GM21619 (cell line): ENCODE results near the gene ACACA.

Source experiments
- ATAC-seq: cut with Tn5 transposase; IDR thresholded peaks from one replicate; pipeline ENCODE4 v1.9.1; 2021; ENCODE audit not compliant: unreplicated experiment

The ACACA gene

DNA sequence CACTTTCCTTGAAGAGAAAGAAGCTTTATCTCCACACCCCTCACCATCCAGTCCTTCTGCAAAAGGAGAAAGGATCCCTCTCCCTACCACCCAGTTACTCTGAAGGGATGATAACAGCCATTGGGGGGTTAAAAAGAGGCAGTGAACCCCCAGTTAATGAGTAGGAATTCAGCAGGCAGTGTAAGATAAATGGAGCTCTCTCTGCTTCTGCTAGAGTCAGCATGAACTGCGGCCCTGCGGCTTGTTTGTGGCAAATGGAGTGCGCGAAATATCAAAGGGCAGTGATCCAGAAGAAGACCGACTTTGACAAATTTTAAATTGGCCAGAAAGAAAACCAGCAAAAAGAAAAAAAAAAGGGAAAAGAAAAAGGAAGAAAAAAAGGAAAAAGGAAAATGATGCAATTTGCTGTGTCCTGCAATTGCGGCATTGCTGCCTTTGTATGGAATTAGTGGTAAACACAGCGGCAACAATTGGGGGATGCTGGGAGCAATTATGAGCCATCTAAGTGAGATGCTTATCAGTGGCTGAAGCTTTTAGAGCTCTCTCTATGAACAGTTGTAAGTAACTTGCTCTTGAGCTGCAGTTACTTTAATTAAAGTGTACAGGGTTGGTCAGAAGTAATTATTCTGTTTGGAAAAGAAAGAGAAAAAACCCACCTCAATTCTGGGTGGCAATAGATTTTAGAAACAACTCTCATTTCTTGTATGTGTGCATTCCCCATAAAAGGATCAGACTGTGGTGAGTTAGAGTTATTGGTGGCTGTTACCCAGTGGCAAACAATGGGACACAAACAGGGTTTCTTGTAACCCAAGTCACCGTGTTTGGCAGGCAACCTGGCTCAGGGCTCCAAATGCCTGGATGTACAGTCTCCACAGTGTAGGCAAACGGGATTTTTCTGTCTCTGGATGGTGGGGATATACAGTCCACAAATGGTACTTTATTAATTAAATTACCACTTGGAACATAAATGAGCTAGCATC, 296.6 kb downstream of the ACACA start:
- ATAC-seq = no peak

DNA sequence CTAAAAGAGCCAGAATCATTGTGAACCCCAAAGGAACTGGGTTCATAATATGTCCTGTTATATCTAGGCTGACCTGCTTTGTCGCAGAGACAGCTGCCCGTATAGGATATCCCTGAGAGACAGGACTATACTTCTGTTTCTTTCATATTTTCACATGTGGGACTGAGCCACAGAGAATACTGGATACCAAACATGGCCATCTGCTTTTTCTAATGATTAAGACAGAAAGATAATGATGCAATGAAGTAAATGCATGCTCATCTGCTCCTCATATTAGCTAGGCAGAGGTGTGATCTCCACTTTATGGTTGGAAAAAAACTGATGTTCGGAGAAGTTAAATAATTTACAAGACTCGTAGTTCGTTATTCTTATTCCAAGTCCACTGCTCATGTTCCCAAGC, 297.5 kb downstream of the ACACA start:
- ATAC-seq = no peak

DNA sequence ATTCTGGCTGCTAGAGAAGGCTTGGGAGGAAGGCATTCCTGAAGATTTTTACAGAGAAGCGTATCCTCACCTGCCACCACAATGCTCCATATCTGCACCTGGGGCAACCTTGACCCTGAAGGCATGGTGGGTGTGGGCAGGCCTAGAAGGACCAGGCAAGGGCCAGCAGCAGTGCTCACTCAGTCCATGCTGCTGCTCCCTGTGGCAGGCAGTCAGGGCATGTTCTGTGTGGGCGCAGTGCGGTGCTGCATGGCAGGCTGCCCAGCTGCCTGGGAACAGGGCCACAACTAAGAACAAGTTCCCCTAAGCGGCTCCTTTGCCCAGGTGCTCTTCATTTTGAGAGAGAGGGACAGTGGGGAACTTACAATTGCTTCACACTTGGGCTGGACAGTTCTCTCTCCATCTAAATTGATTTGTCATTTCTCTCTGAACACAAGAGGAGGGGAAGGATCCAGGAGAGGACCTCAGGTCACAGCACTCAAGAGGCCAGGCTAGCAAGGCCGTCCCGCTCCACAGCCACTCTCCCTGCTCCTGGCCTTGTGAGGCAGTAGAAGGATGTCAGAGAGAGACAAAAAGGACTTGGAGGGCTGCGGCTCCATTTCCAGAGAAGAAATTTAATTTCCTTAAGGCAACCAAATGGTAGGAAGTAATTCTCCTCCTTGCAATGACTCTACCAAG, 299.1 kb downstream of the ACACA start:
- ATAC-seq = no peak

- no peak for ATAC-seq
Observed at GRCh38 chr17:37106049-37106448, 300.6 kb downstream of the ACACA start.

DNA sequence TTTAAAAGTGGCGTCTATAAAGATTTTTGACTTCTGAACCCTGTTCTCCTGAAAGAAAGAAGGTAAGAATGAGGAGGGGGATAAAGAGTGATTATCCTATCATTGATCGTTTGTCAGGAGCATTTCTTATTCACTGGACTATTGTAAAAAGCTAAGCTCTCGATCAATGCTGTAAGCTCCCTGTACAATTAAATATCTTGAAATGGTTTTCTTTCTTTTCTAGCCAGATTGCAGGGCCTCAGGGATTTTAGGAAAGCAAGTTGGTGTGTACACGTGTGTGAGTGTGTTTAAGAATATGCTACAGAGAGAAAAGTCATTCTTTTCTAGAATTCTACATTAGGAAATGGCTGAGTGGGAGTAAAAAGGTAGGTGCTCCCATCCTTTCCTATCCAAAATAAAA, 303.4 kb downstream of the ACACA start:
- ATAC-seq = no peak

- no peak for ATAC-seq
Observed at GRCh38 chr17:37101306-37101705, 305.3 kb downstream of the ACACA start.

GRCh38 chr17:37100231-37100630, 306.4 kb downstream of the ACACA start:
- no peak for ATAC-seq

DNA sequence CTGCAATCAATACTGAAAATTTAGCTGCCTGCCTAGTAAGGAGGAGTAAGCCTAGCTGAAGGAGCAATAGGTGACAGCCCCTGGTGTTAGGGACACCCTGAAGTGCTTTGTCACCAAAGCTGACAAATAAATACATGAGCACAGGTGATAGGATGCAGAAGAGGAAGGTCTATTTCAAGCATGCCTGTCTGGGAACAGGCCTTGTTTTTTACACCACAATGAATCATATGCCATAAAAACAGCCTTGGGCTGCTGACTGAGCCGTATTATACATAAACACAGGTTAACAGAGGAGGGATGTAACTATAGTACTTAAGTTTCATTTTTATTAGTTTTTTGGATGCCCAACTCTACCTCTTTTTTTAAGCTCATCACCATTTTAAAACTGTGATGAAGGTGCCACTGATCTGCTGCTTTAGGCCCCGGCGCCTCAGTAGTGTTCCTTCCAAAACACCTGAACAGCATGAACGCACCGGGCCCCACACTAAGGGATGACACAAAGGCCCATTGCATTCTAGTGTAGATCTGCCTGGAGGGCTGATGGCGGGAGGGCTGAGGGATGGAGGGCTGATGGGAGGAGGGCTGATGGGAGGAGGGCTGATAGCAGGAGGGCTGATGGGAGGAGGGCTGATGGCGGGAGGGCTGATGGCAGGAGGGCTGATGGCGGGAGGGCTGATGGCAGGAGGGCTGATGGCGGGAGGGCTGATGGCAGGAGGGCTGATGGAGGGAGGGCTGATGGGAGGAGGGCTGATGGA, 307.5 kb downstream of the ACACA start:
- no peak for ATAC-seq

DNA sequence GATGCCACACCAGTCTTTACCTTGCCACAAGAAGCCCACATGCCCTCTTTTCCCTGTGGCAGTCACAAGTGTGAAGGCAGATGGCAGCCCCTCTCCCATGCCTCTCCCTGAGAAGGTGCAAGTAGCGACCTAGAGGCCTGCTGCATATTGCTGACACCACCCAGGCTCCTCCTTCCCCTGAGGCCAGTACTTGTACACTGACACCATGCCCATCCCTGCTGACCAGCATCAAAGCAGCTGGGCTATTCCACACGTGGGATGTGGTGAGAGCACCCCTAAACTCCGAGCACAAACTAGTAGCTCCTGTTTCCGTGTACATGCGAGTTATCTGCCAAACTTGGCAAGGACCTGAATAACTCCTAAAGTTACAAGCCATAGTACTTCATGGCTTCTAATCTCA, 308.5 kb downstream of the ACACA start:
- ATAC-seq = no peak

GRCh38 chr17:37097154-37097553, 309.5 kb downstream of the ACACA start:
- no peak for ATAC-seq

DNA sequence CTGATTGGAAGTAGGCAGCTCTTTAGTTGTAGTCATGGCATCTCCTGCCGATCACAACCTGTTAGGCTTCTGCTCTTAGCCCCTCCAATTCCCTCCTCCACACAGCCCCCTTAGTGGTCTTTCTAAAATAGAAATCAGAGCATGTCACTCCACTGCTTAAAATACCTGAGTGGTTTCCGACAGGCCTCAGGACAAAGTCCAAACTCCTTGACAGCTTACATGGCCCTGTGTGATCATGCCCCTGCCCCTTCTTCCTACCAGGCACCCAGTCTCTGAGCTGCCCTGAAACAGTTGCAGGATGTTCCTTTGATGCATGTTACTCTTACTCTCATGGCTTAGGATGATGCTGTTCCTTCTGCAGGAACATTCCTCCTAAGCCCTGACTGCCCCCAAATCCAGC, 310.6 kb downstream of the ACACA start:
- ATAC-seq = no peak

DNA sequence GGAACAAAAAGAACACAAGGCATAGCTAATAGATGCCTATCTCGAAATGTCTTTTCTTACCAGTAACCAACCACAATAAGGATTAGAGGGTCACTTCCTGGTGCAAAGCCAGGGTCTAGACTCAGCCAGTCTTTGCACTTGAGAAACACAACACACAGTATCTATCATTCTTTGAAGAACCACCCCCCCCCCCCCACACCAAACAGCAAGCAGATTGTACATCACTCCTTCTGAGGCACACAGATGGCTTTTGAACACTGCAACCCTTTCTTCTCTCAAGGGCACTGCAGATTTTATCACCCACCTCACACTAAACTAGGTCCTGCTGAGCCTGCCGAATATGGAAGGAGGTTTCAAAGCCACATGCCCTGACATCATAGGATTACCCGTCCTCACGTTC, 312.2 kb downstream of the ACACA start:
- ATAC-seq = no peak

- ATAC-seq = no peak
Observed at GRCh38 chr17:37092701-37093100, 313.9 kb downstream of the ACACA start.

DNA sequence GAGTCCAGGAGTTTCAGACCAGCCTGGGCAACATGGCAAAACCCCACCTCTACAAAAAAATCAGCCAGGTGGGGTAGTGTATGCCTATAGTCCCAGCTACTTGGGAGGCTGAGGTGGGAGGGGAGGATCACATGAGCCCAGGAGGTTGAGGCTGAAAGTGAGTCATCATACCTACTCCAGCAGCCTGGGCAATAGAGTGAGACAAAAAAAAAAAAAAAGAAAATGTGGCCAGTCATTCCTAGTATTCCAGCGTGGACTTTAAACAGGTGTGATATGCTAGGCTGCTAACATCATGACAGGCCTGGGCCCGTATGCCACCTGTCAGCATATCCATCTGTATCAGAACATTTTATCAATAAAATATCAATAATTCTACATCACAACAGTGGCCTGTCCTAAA, 314.6 kb downstream of the ACACA start:
- ATAC-seq = no peak

- ATAC-seq = no peak
Observed at GRCh38 chr17:37090941-37091340, 315.7 kb downstream of the ACACA start.

DNA sequence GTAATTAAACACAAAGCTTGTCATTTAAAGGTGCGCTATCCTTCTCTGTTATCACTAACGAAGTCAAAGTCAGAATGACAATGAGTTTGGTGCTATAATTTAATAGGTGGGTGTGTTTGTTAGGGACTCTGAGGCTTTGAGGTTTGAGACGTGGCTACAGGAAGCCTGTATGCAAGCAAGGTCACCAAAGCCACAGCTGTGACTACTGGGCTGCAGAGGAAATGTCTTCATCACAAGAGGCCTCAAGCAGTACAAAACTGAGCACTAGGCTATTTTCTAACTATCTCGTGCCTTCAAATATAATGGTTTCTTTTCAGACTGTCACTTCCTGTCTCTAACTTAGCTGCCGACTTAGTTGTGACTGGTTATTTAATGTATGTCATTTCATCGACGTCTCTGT, 316.7 kb downstream of the ACACA start:
- peak; percentile 63 for ATAC-seq

DNA sequence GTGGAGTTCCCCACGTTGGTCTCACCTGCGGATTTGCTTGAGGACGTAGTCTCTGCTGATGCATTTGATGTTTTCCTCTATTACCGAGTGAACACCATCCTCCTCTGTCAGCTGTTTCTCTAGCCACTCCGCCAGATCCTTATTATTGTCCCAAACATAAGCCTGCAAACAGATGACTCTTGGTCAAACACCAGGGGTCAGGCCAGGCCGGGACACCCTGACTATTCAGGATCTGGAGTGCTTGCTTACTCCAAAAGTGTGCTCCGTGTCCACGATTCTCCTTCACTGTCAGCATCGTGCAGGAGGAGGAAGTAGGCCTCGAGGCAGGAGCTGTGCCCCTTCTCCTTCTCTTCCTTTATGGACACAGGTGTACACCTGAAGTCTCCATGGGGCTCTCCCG, 317.7 kb downstream of the ACACA start:
- ATAC-seq = no peak

GRCh38 chr17:37088459-37088858, 318.2 kb downstream of the ACACA start:
- no peak for ATAC-seq

- no peak for ATAC-seq
Observed at GRCh38 chr17:37087683-37088082, 319.0 kb downstream of the ACACA start.

- ATAC-seq = no peak
Observed at GRCh38 chr17:37086948-37087347, 319.7 kb downstream of the ACACA start.

DNA sequence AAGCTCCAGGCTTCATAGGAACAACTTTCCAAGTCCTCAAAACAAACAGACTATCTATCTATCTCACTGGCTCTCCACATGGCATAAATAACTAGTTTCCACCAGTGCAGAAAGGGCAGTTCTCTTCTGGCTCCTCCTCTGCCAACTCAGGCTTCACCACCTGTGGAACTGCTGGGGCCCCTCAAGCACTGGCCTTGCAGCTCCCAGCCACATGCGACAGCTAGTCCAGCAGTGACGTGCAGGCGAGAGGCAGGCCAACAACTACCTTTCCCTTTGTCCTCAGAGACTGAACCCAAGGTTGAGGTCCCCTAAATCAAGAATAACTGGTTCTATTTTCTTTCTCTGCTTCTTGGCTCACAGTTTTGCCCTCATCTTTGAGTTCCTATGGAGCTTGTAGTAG, 320.3 kb downstream of the ACACA start:
- no peak for ATAC-seq

DNA sequence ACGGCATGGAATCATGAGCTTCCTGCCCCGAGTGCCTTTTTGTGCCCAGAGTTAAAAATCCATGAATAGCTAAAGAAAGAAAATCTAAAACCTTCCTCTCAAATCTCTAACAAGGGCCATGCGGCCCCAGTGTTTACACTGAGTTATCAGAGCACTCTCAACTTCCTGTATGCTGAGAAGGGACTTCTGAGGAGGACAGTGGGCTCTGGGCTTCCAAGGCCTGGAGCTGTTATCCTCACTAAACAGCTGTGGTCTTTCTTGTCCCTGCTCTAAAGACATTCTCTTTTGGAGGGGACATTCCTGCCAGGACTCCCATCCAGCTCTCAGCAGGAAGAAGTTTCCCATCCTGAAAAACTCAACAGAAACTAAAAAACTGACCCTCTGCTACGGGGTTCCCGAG, 322.3 kb downstream of the ACACA start:
- ATAC-seq = no peak
